DMS79 (cell line): ENCODE data around the gene PARD6G.

Source experiments
- DNase-seq: peaks from one replicate; lab custom pipeline; 2025; lab: John Stamatoyannopoulos, UW

Gene PARD6G

DNA sequence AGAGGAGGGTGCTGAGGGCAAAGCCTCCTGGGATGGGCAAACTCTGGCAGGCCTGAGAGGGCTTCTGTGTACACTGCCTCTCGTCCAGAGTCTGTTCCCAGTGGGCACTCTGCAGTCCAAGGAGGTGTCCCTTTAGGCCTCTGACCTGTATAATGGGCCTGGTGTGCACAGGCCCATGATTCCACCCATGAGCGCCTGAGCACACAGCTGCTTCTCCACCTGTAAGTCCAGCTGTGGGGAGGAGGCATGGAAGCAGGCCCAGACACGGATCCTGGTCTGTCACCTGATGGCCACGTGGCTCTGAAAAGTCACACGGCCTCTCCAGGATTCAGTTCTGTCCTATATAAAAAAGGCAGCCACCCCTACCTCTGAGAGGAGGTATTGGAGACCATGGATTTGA, 57.0 kb downstream of the PARD6G start:
- DNase-seq: no peak

DNA sequence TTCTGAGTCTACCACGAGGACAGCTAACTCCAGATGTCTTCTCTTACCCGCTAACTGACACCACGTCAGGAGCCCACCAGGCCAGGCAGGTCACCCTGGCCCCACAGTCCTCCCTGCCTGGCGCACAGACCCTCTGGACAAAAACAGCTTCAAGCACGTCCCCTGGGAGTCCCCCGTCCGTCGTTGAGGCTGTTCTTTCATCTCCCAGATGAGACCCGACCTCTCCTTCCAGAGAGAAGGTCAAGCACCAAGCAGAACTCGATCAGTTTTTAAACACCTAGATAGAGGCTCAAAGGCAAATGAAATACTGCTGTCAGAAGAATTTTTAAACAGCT, 57.8 kb downstream of the PARD6G start:
- DNase-seq: no peak

DNA sequence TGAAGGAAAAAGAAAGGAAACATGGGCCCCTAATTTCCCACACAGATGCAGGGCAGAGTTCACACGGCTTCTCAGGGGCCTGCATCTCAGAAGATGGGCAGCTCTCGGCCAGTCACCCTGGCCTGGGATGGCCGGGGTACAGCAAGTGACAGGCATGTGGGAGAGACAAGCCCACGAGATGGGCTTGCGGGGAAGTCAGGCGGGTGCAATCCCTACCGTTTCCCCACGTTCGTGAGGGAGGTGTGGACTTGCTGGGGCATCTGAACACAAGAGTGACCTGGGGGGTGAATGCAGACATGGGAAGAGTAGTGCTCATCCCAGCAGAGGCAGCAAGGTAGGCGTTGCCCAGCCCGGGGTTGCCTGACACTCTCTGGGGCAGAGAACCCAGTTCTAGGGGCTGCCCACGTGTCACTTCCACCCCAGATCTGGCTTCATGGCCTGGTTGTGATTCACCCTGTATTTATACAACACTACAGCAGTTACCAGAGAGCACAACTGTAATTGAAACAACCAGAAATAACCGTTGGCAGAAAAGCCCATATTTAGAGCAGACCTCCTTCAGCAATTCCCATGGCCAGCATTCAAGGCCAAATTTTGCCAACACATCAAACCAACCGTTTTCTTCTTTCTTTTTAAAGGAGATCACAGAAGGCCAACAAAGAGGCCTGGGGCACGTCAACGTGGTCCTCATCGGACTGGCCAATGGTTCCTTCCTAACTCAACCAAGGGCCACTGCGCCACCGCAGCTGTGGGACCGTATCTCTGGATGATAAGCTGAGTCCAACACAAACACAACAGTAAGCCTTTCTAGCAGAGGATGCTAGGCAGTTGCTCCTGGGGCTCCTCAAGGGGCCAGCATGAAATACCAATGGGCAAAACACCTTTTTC, 58.4 kb downstream of the PARD6G start:
- DNase-seq: no peak

GRCh38 chr18:80187956-80188642, 59.2 kb downstream of the PARD6G start:
- no peak for DNase-seq

DNA sequence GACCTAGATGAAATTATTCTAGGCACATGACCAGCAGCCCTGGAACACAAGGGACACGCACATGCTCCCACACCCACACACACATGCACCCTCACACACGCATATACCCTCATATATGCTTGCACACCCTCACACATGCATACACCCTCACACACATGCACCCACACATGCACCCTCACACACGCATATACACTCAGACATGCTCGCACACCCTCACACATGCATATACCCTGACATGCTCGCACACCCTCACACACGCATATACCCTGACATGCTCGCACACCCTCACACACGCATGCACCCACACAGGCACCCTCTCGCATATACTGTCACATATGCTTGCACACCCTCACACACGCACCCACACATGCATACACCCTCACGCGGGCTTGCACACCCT, 61.8 kb downstream of the PARD6G start:
- DNase-seq: no peak

DNA sequence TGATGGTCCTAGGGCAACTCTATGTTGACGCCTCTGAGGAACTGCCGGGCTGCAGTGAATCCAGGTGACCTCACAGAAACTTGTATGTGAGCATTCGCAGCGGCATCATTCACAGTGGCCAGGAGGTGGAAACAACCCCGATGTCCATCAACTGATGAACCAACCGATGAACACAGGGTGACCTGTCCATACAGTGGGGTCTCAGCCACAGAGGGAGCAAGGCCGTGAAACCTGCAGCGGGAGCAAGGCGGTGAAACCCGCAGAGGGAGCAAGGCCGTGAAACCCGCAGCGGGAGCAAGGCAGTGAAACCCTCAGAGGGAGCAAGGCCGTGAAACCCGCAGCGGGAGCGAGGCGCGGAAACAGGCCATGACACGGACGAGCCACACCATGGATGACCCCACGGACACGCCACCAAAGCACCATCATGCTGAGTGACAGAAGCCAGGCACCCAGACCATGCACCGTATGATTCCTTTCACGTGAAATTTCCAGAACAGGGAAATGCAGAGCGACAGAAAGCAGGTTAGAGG, 63.0 kb downstream of the PARD6G start:
- no peak for DNase-seq

GRCh38 chr18:80183273-80184050, 63.9 kb downstream of the PARD6G start:
- no peak for DNase-seq

DNA sequence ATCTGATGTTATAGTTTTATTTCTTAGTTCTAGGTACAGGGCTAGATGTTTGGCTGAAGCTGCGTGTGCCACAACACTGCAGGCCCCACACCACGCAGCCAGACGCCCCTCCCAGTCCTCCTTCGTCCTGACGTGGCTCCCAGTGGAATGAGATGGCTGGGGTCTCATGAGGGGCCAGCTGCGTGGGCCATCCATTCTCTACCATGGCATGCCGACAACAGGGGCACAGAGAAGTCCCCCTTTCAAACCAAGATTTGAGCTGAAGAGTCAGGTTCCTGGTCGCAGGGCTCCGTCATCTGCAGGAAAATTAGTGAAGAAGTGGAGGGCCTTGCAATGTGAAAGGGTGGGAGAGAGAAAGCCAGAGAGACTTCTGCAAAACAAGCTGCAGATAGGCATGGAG, 64.5 kb downstream of the PARD6G start:
- no peak for DNase-seq

- DNase-seq: no peak
Measured at GRCh38 chr18:80181642-80182461, 65.5 kb downstream of the PARD6G start.

DNA sequence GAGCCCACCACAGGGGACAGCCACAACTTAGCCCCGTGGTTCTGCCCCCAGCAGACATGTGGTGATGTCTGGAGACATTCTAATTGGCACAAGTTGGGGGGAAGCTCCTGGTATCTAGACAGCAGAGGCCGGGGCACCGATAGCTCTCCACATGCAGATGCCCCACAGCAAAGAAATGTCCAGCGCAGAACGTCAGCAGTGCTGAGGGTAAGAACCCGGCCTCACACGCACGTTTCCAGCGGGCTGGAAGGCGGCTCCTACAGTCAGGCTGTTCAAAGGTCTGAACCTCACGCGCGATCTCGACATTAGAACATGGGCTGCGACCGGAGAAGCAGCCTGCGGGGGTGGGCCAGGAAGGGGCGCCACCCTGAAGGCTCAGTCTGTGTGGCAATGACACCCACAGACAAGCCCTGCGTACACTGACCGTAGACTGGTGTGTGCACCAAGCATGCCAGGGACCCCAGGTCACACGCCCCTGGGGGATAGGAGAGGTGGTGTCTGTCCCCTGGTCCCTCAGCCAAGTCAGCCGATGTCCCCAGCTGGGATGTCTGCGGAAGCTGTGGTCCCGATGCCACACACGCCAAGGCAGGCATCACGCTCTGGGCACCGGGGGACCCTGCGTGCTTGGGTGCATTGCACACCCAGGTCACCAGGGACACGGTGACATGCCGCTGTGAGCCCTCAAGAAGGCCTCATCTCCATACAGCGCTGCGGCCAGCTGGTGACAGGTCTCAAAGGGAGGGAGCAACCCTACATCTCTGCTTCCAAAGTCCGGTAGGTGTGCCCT, 66.3 kb downstream of the PARD6G start:
- no peak for DNase-seq

GRCh38 chr18:80179857-80180558, 67.3 kb downstream of the PARD6G start:
- no peak for DNase-seq

DNA sequence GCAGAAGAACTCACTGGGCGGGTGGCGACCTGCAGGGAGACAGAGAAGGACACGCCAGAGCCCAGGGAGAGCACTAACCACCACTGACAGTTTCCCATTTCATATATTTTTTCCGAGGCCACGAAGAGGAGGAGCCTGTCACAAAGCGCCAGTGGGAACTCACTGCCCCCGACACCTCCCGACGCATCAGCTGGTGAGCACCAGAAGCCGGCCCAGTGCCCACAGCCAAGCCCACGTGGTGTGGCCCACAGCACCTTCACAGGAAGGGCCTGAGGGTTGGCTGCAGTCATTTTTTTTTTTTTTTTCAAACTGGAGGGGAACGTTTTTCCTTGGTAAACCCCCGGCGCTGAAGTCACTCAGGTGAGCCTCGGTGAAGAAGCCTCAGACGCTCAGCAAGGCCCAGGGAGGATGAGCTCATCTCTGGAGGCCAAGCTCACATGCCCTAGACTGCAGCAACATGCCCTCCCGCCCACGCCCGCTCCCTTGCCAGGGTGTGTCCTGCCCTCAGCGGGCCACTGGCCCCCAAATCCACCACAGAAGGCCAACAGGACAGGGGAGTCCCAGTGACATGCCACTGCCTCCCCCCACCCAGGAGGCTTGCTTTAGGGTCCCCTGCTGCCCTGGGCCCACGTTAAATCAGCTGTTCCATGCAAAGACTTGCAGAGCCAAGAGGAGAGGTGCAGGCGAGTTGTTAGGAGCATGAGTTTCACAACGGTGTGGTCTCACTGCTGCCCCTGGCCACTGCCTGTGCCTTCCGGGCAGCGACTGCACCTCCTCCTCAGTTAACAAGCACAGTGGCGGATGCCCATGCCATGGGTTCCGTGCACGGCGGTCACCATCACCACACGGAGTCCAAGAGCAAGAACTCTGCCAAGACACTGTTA, 68.1 kb downstream of the PARD6G start:
- DNase-seq: no peak

- DNase-seq: no peak
Measured at GRCh38 chr18:80177128-80177527, 70.2 kb downstream of the PARD6G start.

GRCh38 chr18:80176334-80177073, 70.8 kb downstream of the PARD6G start:
- no peak for DNase-seq

GRCh38 chr18:80175451-80176204, 71.7 kb downstream of the PARD6G start:
- no peak for DNase-seq

GRCh38 chr18:80173060-80173459, 74.3 kb downstream of the PARD6G start:
- no peak for DNase-seq

DNA sequence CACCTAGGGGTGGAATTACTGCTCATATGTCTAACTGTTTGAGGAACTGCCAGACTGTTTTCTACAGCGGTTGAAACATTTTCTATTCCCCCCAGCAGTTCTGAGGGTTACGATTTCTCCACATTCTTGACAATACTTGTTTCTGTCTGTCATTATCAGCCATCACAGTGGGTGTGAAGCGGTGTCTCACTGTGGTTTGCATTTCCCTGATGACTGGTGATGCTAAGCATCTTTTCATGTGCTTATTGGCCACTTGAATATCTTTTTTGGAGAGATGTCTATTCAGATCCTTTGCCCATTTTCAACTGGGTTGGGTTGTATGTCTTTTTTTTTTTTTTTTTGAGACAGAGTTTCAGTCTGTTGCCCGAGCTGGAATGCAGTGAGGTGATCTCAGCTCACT, 75.3 kb downstream of the PARD6G start:
- DNase-seq: no peak
